HepG2 (cell line): ENCODE data around the gene SERPINA9. TPM values are rescaled to one million over a fixed set of nuclear protein-coding genes. Genes with fewer than 3 reads are reported as not detected.
A peak's percentile ranks its signal among the peaks of the same experiment; 100 is the strongest.

Source experiments
- ATAC-seq: fragments of 200-7000 bp; cut with Tn5 transposase; 3 replicates; pipeline ENCODE4 v1.9.1; 2020; ENCODE audit warnings: mild to moderate bottlenecking, moderate library complexity
- BruUV-seq: library from RNA; stranded (reverse); fragments of 400-500 nt; replicated peaks from 2 replicates; lab custom pipeline; 2021; lab: Mats Ljungman, UMichigan
- CTCF ChIA-PET: fragments of 300-600 bp; formaldehyde crosslinking; extraction: SDS; loops from one replicate; lab custom pipeline; 2021; ENCODE audit warnings: low total read pairs, inconsistent platforms, low intra/inter-chr PET ratio; lab: Yijun Ruan, JAX
- POLR2A ChIA-PET: fragments of 350-600 bp; sonication (Branson Sonifier 250); formaldehyde crosslinking; loops from one replicate; lab custom pipeline; 2020; ENCODE audit warnings: antibody characterized with exemption, inconsistent platforms; lab: Yijun Ruan, JAX
- DNase-seq: peaks from one replicate; pipeline ENCODE4 v3.0.0-alpha.2; 2015; ENCODE audit warnings: low spot score
- FAIRE-seq: peaks from 3 replicates; lab custom pipeline; 2011; peaks lifted over from hg19 to GRCh38; lab: Jason Lieb, UNC
- H2AFZ ChIP-seq: one replicate; pipeline ENCODE4 v1.6.1; 2011; ENCODE audit warnings: low read length, inconsistent platforms
- H3K27ac ChIP-seq: fragments of 300-600 bp; 3 replicates; pipeline ENCODE4 v1.8.0; 2011; ENCODE audit warnings: mixed run types, mild to moderate bottlenecking, mixed read lengths, low read length, inconsistent platforms; ENCODE audit not compliant: insufficient read depth; ENCODE audit errors: extremely low read length
- H3K27me3 ChIP-seq, 2 experiments: fragments of 200-600 bp in 1 of 2; 2 replicates in 1 of 2; 3 replicates in 1 of 2; pipeline versions ENCODE4 v1.6.0 to v1.8.0; 2011; ENCODE audit warnings: low read length in 2 of 2, mild to moderate bottlenecking in 2 of 2, moderate library complexity in 2 of 2, inconsistent platforms in 1 of 2; ENCODE audit not compliant: insufficient read depth in 2 of 2, control insufficient read depth in 1 of 2
- H3K36me3 ChIP-seq, 2 experiments: fragments of 200-600 bp in 1 of 2; replicated peaks in 1 of 2; 2 replicates in 1 of 2; 3 replicates in 1 of 2; pipeline versions ENCODE4 v1.5.1 to v1.8.0; 2011; ENCODE audit warnings: low read length in 2 of 2, inconsistent platforms in 1 of 2; ENCODE audit not compliant: insufficient read depth in 2 of 2, control insufficient read depth in 1 of 2
- H3K4me1 ChIP-seq: 2 replicates; pipeline ENCODE4 v1.5.1; 2012; ENCODE audit warnings: low read length, inconsistent platforms; ENCODE audit not compliant: insufficient read depth
- H3K4me2 ChIP-seq: 2 replicates; pipeline ENCODE4 v1.6.0; 2011; ENCODE audit warnings: low read depth, low read length, inconsistent platforms
- H3K4me3 ChIP-seq, 3 experiments: fragments of 200-600 bp in 1 of 3; sonication (generic), shearing (Covaris generic) in 1 of 3; replicated peaks in 1 of 3; 2 replicates each; pipeline ENCODE4 v1.5.1; 2011 to 2016; ENCODE audit warnings: low read length in 3 of 3, inconsistent platforms in 2 of 3, low read depth in 2 of 3, mild to moderate bottlenecking in 2 of 3, control low read depth in 1 of 3, mixed read lengths in 1 of 3; ENCODE audit not compliant: insufficient read depth in 1 of 3
- H3K79me2 ChIP-seq: one replicate; pipeline ENCODE4 v1.6.1; 2011; ENCODE audit warnings: low read length, inconsistent platforms; ENCODE audit not compliant: insufficient read depth
- H3K9ac ChIP-seq: 2 replicates; pipeline ENCODE4 v1.6.0; 2011; ENCODE audit warnings: mild to moderate bottlenecking, low read depth, low read length, inconsistent platforms; ENCODE audit not compliant: insufficient read depth
- H3K9me3 ChIP-seq: 2 replicates; pipeline ENCODE4 v1.5.1; 2012; ENCODE audit warnings: mild to moderate bottlenecking, low read length
- H4K20me1 ChIP-seq: 2 replicates; pipeline ENCODE4 v1.6.0; 2011; ENCODE audit warnings: inconsistent platforms, mild to moderate bottlenecking, low read length, moderate library complexity; ENCODE audit not compliant: insufficient read depth
- CREB1 ChIP-seq, 2 experiments: fragments of 450-650 bp in 1 of 2; IDR thresholded peaks; 2 replicates each; pipeline ENCODE4 v1.6.1; 2016 to 2017; ENCODE audit warnings: control low read depth in 1 of 2, mild to moderate bottlenecking in 1 of 2, missing compliant biosample characterization in 1 of 2, missing genetic modification characterization in 1 of 2
- KIAA2018 ChIP-seq: sonication (generic); formaldehyde crosslinking; IDR thresholded peaks from 2 replicates; pipeline ENCODE4 v1.5.0; 2020; ENCODE audit warnings: mild to moderate bottlenecking, missing genetic modification reagents, borderline replicate concordance
- MED1 ChIP-seq: sonication (generic); formaldehyde crosslinking; IDR thresholded peaks from 2 replicates; pipeline ENCODE4 v1.4.0; 2020; ENCODE audit warnings: missing genetic modification reagents
- MTF2 ChIP-seq: sonication (generic); formaldehyde crosslinking; IDR thresholded peaks from 2 replicates; pipeline ENCODE4 v1.5.0; 2020; ENCODE audit warnings: missing genetic modification reagents, borderline replicate concordance
- NRL ChIP-seq: sonication (generic); formaldehyde crosslinking; IDR thresholded peaks from 2 replicates; pipeline ENCODE4 v1.5.0; 2020; ENCODE audit warnings: missing genetic modification reagents, mild to moderate bottlenecking, moderate library complexity, borderline replicate concordance
- POGZ ChIP-seq: sonication (generic); formaldehyde crosslinking; IDR thresholded peaks from 2 replicates; pipeline ENCODE4 v1.4.0; 2020; ENCODE audit warnings: mild to moderate bottlenecking, missing genetic modification reagents
- ZBTB33 ChIP-seq: sonication (generic); formaldehyde crosslinking; IDR thresholded peaks from 2 replicates; pipeline ENCODE4 v1.4.0; 2020; ENCODE audit warnings: missing genetic modification reagents
- ZFP82 ChIP-seq: sonication (generic); formaldehyde crosslinking; IDR thresholded peaks from 2 replicates; pipeline ENCODE4 v1.5.1; 2020; ENCODE audit warnings: mild to moderate bottlenecking, missing genetic modification reagents, borderline replicate concordance
- ZNF280B ChIP-seq: sonication (generic); formaldehyde crosslinking; IDR thresholded peaks from 2 replicates; pipeline ENCODE4 v1.5.0; 2020; ENCODE audit warnings: missing genetic modification reagents, mild to moderate bottlenecking, borderline replicate concordance
- ZSCAN25 ChIP-seq: sonication (generic); formaldehyde crosslinking; IDR thresholded peaks from 2 replicates; pipeline ENCODE4 v1.8.0; 2022; ENCODE audit warnings: mild to moderate bottlenecking, missing genetic modification reagents
- WGBS: methylation state at CpG from one replicate; pipeline ENCODE4 v1.1.6; 2017; ENCODE audit warnings: low lambda C conversion rate; 5-methylcytosine and 5-hydroxymethylcytosine counted together
- in situ Hi-C: cut with HindIII; loops from 2 replicates; pipeline ENCODE4 v1.10.0; 2017; ENCODE audit warnings: low pct_unique_long_range_greater_than_20kb; ENCODE audit not compliant: extremely low pct_ligation_motif_present
- intact Hi-C: fragments of 100-400 bp; cut with micrococcal nuclease; formaldehyde crosslinking; loops from one replicate; pipeline ENCODE4 v1.10.0; 2022; ENCODE audit not compliant: unreplicated experiment
- polyA plus RNA-seq, 8 experiments: library from polyadenylated mRNA; depleted of rRNA in 3 of 8; stranded (reverse) in 7 of 8; unstranded in 1 of 8; fragments of >200 nt; fragmentation: Illumina TruSeq in 4 of 8; extraction: Trizol in 4 of 8; gene quantifications; 2 replicates each; pipeline versions ENCODE4 v1.2.1 to v1.2.3, GENCODE V29; 2011 to 2016; ENCODE audit warnings: low read depth in 4 of 8, missing spikeins in 1 of 8, mixed read lengths in 1 of 8; ENCODE audit not compliant: insufficient read depth in 1 of 8
- total RNA-seq, 5 experiments: library from RNA; depleted of rRNA; stranded (reverse); fragments of >200 nt; fragmentation: Illumina TruSeq; extraction: Trizol; gene quantifications; 2 replicates each; pipeline ENCODE4 v1.2.3, GENCODE V29; 2016; ENCODE audit warnings: low read depth in 1 of 5

Gene SERPINA9
- total and polyA plus RNA-seq, 2 of the 13 experiments (the other 11 are each of a cell fraction or from before 2014, with no cell fraction given), result 0.21 TPM; not detected in 1

GRCh38 chr14:94461526-94462218, 14.3 kb downstream of the SERPINA9 start:
- ATAC-seq (no peak), FAIRE-seq (no peak), DNase-seq (no peak)
- Histone ChIP-seq H3K79me2 (no peaks in the 10 kb centered on the region), H3K27me3 (no peaks in the 10 kb centered on the region), H3K4me1 (peaks cover 95% of the 10 kb centered on the region), H3K4me3 (no peak overlapping the region), H3K36me3 (no peaks in the 10 kb centered on the region), H2AFZ (no peak overlapping the region), H3K9ac (no peak overlapping the region), H4K20me1 (no peaks in the 10 kb centered on the region), H3K27ac (no peak overlapping the region), H3K9me3 (no peaks in the 10 kb centered on the region), H3K4me2 (no peak overlapping the region)
- ChIA-PET CTCF (no interaction called here), POLR2A (interaction anchor here (1.8 kb wide), 1 partner anchor 10 kb away, joined by 11 read pairs; no protein-coding TSS in a partner anchor)
- no TSS peak for BruUV-seq
- WGBS, result 91% methylated on average over 7 of the region's 19 CpGs
- intact Hi-C loops (no loop called here), in situ Hi-C loops (no loop called here)
- no peak for TF ChIP-seq ZSCAN25 (CRISPR knock-in tag)
- no peak for TF ChIP-seq KIAA2018 (CRISPR knock-in tag)
- TF ChIP-seq ZFP82 (CRISPR knock-in tag), result no peak
- TF ChIP-seq NRL (CRISPR knock-in tag), result peak; percentile 69; the same call in 1 of the 2 replicates
- 0 out of 2 replicates have a peak, but pooled peaks have one; percentile 48 for TF ChIP-seq POGZ (CRISPR knock-in tag)
- no peak for TF ChIP-seq MTF2 (CRISPR knock-in tag)
- TF ChIP-seq MED1 (CRISPR knock-in tag), result no peak
- TF ChIP-seq ZBTB33 (CRISPR knock-in tag), result peak; percentile 95
- peak; percentile 39 for TF ChIP-seq CREB1 (IDR thresholded peaks at IDR 0.05)
- TF ChIP-seq CREB1 (CRISPR knock-in tag; IDR thresholded peaks at IDR 0.05), result no peak
- 0 out of 2 replicates have a peak, but pooled peaks have one; percentile 51 for TF ChIP-seq ZNF280B (CRISPR knock-in tag)
